MCF 10A (cell line): Measurements from ENCODE around the gene STK32B. TPM values are rescaled to one million over a fixed set of nuclear protein-coding genes. Genes with fewer than 3 reads are reported as not detected.

Experiments
- BruUV-seq: library from RNA; stranded (reverse); fragments of 400-500 nt; replicated peaks from 2 replicates; lab custom pipeline; 2021; lab: Mats Ljungman, UMichigan
- CTCF ChIA-PET: fragments of 300-600 bp; sonication (Branson Sonifier 250); formaldehyde crosslinking; extraction: SDS; loops from one replicate; lab custom pipeline; 2021; ENCODE audit warnings: antibody characterized with exemption, inconsistent platforms; lab: Yijun Ruan, JAX
- POLR2A ChIA-PET: fragments of 300-600, 350-650 bp; sonication (Branson Sonifier 250); formaldehyde crosslinking; extraction: SDS; loops from one replicate; lab custom pipeline; 2020; ENCODE audit warnings: antibody characterized with exemption, inconsistent platforms; lab: Yijun Ruan, JAX
- DNase-seq: peaks from one replicate; pipeline ENCODE4 v3.0.0-alpha.2; 2018; ENCODE audit not compliant: unreplicated experiment
- H3K27ac Mint-ChIP-seq: one replicate; pipeline ENCODE4 v1.8.0; 2022; ENCODE audit warnings: mild to moderate bottlenecking, low read depth, mixed read lengths; ENCODE audit not compliant: unreplicated experiment
- H3K27me3 Mint-ChIP-seq: one replicate; pipeline ENCODE4 v1.8.0; 2022; ENCODE audit warnings: mixed read lengths; ENCODE audit not compliant: insufficient read depth, unreplicated experiment
- H3K36me3 Mint-ChIP-seq: one replicate; pipeline ENCODE4 v1.8.0; 2022; ENCODE audit warnings: mild to moderate bottlenecking, moderate library complexity, mixed read lengths; ENCODE audit not compliant: insufficient read depth, unreplicated experiment
- H3K4me1 Mint-ChIP-seq: one replicate; pipeline ENCODE4 v1.8.0; 2022; ENCODE audit warnings: mixed read lengths; ENCODE audit not compliant: insufficient read depth, unreplicated experiment
- H3K4me3 Mint-ChIP-seq: one replicate; pipeline ENCODE4 v1.8.0; 2022; ENCODE audit warnings: mild to moderate bottlenecking, moderate library complexity, mixed read lengths; ENCODE audit not compliant: unreplicated experiment
- H3K9me3 Mint-ChIP-seq: one replicate; pipeline ENCODE4 v1.8.0; 2022; ENCODE audit warnings: mixed read lengths; ENCODE audit not compliant: unreplicated experiment
- CTCF ChIP-seq: fragments of 200-600 bp; IDR thresholded peaks from one replicate; pipeline ENCODE4 v1.8.0; 2022; ENCODE audit warnings: antibody characterized with exemption, mild to moderate bottlenecking; ENCODE audit not compliant: unreplicated experiment
- intact Hi-C: fragments of 100-400 bp; cut with micrococcal nuclease; formaldehyde crosslinking; loops from 2 replicates; pipeline ENCODE4 v1.14.1; 2022
- total RNA-seq: library from RNA; stranded (reverse); gene quantifications from 2 replicates; pipeline ENCODE4 v1.2.3, GENCODE V29; 2022

STK32B gene
- total RNA-seq, 1 experiment from 2014 or later, result not detected

GRCh38 chr4:5100986-5101385, 49.7 kb downstream of the STK32B start:
- no TSS peak for BruUV-seq
- no peak for DNase-seq
- Mint-ChIP-seq H3K36me3 (no peaks in the 10 kb centered on the region), H3K27ac (no peak overlapping the region), H3K4me1 (no peaks in the 10 kb centered on the region), H3K4me3 (no peak overlapping the region), H3K9me3 (peaks cover 12% of the 10 kb centered on the region), H3K27me3 (peaks cover 14% of the 10 kb centered on the region)
- ChIA-PET POLR2A (no interaction called here), CTCF (interaction anchor here (0.6 kb wide), 1 partner anchor 333 kb away, joined by 3 read pairs; no protein-coding TSS in a partner anchor)
- intact Hi-C loops, result no loop called here
- no peak for TF ChIP-seq CTCF

GRCh38 chr4:5101571-5101970, 50.3 kb downstream of the STK32B start:
- Mint-ChIP-seq H3K27ac (no peak overlapping the region), H3K9me3 (peaks cover 12% of the 10 kb centered on the region), H3K4me3 (no peak overlapping the region), H3K36me3 (no peaks in the 10 kb centered on the region), H3K4me1 (no peaks in the 10 kb centered on the region), H3K27me3 (peaks cover 14% of the 10 kb centered on the region)
- ChIA-PET CTCF (interaction anchor here (0.6 kb wide), 1 partner anchor 333 kb away, joined by 3 read pairs; no protein-coding TSS in a partner anchor), POLR2A (no interaction called here)
- DNase-seq, result no peak
- TF ChIP-seq CTCF, result no peak
- BruUV-seq, result no TSS peak
- intact Hi-C loops, result no loop called here

GRCh38 chr4:5110901-5111300, 59.6 kb downstream of the STK32B start:
- Mint-ChIP-seq H3K9me3 (no peaks in the 10 kb centered on the region), H3K27me3 (peaks cover 21% of the 10 kb centered on the region), H3K27ac (no peak overlapping the region), H3K36me3 (no peaks in the 10 kb centered on the region), H3K4me3 (no peak overlapping the region), H3K4me1 (no peaks in the 10 kb centered on the region)
- no peak for TF ChIP-seq CTCF
- no peak for DNase-seq
- BruUV-seq, result no TSS peak
- ChIA-PET POLR2A (no interaction called here), CTCF (no interaction called here)
- intact Hi-C loops, result no loop called here

- no peak overlapping the region for H3K27ac Mint-ChIP-seq
- H3K36me3 Mint-ChIP-seq, result no peaks in the 10 kb centered on the region
- intact Hi-C loops, result no loop called here
- no peak for DNase-seq
- H3K4me1 Mint-ChIP-seq, result no peaks in the 10 kb centered on the region
- no peaks in the 10 kb centered on the region for H3K9me3 Mint-ChIP-seq
- H3K4me3 Mint-ChIP-seq, result no peak overlapping the region
- no TSS peak for BruUV-seq
- ChIA-PET POLR2A (no interaction called here), CTCF (interaction anchor here (0.6 kb wide), 1 partner anchor 88 kb away, joined by 3 read pairs; no protein-coding TSS in a partner anchor)
- peaks cover 20% of the 10 kb centered on the region for H3K27me3 Mint-ChIP-seq
- TF ChIP-seq CTCF, result no peak
Observed at GRCh38 chr4:5112333-5113095, 61.2 kb downstream of the STK32B start.
